Measurements from ENCODE around the gene ARHGAP15.

DNA sequence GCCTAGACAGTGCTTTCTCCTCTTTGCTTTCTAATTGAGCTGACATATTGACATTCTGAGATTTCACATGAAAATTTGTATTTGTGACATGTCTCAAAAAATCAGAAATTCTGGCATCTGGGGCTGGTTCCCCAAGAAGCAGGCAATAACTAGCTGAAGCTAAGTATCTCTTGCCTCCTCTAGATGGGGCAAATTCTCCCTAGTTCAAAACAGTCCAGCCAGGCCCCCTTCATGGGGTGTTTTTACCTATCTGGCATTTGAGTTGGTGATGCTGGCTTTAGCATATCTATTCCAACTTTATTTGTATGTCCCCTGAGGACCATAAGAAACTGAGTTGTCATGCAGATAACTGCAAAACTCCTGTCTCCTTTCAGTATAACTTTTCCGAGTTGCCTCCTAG is 39.9 kb downstream of the ARHGAP15 start:
- TF ChIP-seq POLR2AphosphoS5 (IDR thresholded peaks at IDR 0.05; ENCODE audit: borderline replicate concordance, low read depth, low read length) (no peak), FOXP2 (optimal IDR thresholded peaks at IDR 0.05; ENCODE audit: control extremely low read depth, extremely low read length, insufficient read depth) (no peak), EZH2 (IDR thresholded peaks at IDR 0.05) (no peak)
